ENCODE measurements around the gene CTSK.
"Not testable (repeated sequence)": the region's sequence is repeated elsewhere in the genome, so short reads cannot be mapped to it uniquely, and the experiment has no call there.

- TF ChIP-seq CTCF (conservative IDR thresholded peaks at IDR 0.05; ENCODE audit: low read depth, low read length); EZH2 (IDR thresholded peaks at IDR 0.05; ENCODE audit: low read length, unreplicated experiment); EZH2phosphoT487 (IDR thresholded peaks at IDR 0.05; ENCODE audit: borderline replicate concordance, low read length): not testable (repeated sequence)
Measured at GRCh38 chr1:150833961-150834360, 25.9 kb upstream of the CTSK start.
